Naive thymus-derived CD4-positive, alpha-beta T cell (primary cell): ENCODE results near the gene PTPRN2. TPM values are rescaled to one million over a fixed set of nuclear protein-coding genes. Genes with fewer than 3 reads are reported as not detected.

Experiments used
- ATAC-seq: fragments of 150-1000 bp; cut with Tn5 transposase; 2 replicates; pipeline ENCODE4 v1.10.0; 2021; ENCODE audit warnings: mild to moderate bottlenecking, moderate library complexity
- CTCF ChIA-PET: fragments of 350-600 bp; sonication (Branson Sonifier 250); formaldehyde crosslinking; loops from one replicate; lab custom pipeline; 2021; ENCODE audit warnings: antibody characterized with exemption; lab: Charles Lee
- POLR2A ChIA-PET: fragments of 350-600 bp; sonication (Branson Sonifier 250); formaldehyde crosslinking; loops from one replicate; lab custom pipeline; 2021; ENCODE audit warnings: antibody characterized with exemption, inconsistent platforms; lab: Charles Lee
- DNase-seq, 9 donors: peaks; one replicate each; pipeline versions ENCODE4 v3.0.0 to v3.0.0-alpha.2; 2020 to 2022; ENCODE audit warnings: mixed read lengths in 1 of 9
- H3K27ac ChIP-seq: one replicate; pipeline ENCODE4 v1.7.0; 2013; ENCODE audit warnings: mild to moderate bottlenecking, low read depth, low read length, moderate library complexity
- H3K27me3 ChIP-seq, 2 donors: one replicate each; pipeline ENCODE4 v1.7.0; 2013; ENCODE audit warnings: low read length in 2 of 2, mild to moderate bottlenecking in 2 of 2, moderate library complexity in 2 of 2; ENCODE audit not compliant: control insufficient read depth in 2 of 2, insufficient read depth in 2 of 2
- H3K36me3 ChIP-seq, 3 experiments: 1 replicate in 2 of 3; 2 replicates in 1 of 3; pipeline ENCODE4 v1.7.0; 2013; ENCODE audit warnings: low read length in 3 of 3, mild to moderate bottlenecking in 3 of 3, moderate library complexity in 1 of 3; ENCODE audit not compliant: insufficient read depth in 3 of 3, control insufficient read depth in 2 of 3
- H3K4me1 ChIP-seq, 2 donors: one replicate each; pipeline ENCODE4 v1.7.0; 2013; ENCODE audit warnings: low read length in 2 of 2, mild to moderate bottlenecking in 2 of 2, moderate library complexity in 1 of 2; ENCODE audit not compliant: control insufficient read depth in 2 of 2, insufficient read depth in 2 of 2
- H3K4me3 ChIP-seq: 2 replicates; pipeline ENCODE4 v1.7.0; 2013; ENCODE audit warnings: mild to moderate bottlenecking, low read length
- H3K9me3 ChIP-seq, 3 experiments: 1 replicate in 2 of 3; 2 replicates in 1 of 3; pipeline ENCODE4 v1.7.0; 2013; ENCODE audit warnings: low read length in 3 of 3; ENCODE audit not compliant: control insufficient read depth in 2 of 3
- H3K27ac Mint-ChIP-seq, 9 donors: one replicate each; pipeline ENCODE4 v1.8.0; 2020 to 2022; ENCODE audit warnings: mixed read lengths in 9 of 9, mild to moderate bottlenecking in 8 of 9, moderate library complexity in 5 of 9, inconsistent platforms in 2 of 9
- H3K27me3 Mint-ChIP-seq, 5 donors: one replicate each; pipeline ENCODE4 v1.8.0; 2021 to 2022; ENCODE audit warnings: mixed read lengths in 5 of 5, mild to moderate bottlenecking in 1 of 5
- H3K36me3 Mint-ChIP-seq, 5 donors: one replicate each; pipeline ENCODE4 v1.8.0; 2020 to 2022; ENCODE audit warnings: mixed read lengths in 5 of 5, mild to moderate bottlenecking in 3 of 5, inconsistent platforms in 1 of 5
- H3K4me1 Mint-ChIP-seq, 7 donors: one replicate each; pipeline ENCODE4 v1.8.0; 2020 to 2022; ENCODE audit warnings: mixed read lengths in 7 of 7, mild to moderate bottlenecking in 3 of 7, inconsistent platforms in 1 of 7
- H3K4me3 Mint-ChIP-seq, 10 donors: one replicate each; pipeline ENCODE4 v1.8.0; 2020 to 2022; ENCODE audit warnings: mild to moderate bottlenecking in 10 of 10, mixed read lengths in 10 of 10, moderate library complexity in 6 of 10, inconsistent platforms in 2 of 10
- H3K9me3 Mint-ChIP-seq, 11 donors: one replicate each; pipeline ENCODE4 v1.8.0; 2020 to 2022; ENCODE audit warnings: mixed read lengths in 11 of 11, mild to moderate bottlenecking in 4 of 11, inconsistent platforms in 1 of 11, moderate library complexity in 1 of 11
- intact Hi-C, 2 donors: fragments of 100-400 bp; cut with micrococcal nuclease; formaldehyde crosslinking; loops; one replicate each; pipeline ENCODE4 v1.15.1; 2023
- polyA plus RNA-seq, 2 donors: library from polyadenylated mRNA; unstranded; fragments of 300-500 nt; fragmentation: Illumina TruSeq; gene quantifications; one replicate each; pipeline ENCODE4 v1.2.3, GENCODE V29; 2021
- total RNA-seq, 6 experiments: library from RNA in 5 of 6; stranded (reverse) in 5 of 6; gene quantifications; 1 replicate in 5 of 6; 2 replicates in 1 of 6; pipeline ENCODE4 v1.2.3 and lab custom pipeline; 2021 to 2026

PTPRN2 gene
- total and polyA plus RNA-seq, 7 experiments from 2014 or later: 0.58 to 2.3 (median 1.4) TPM

GRCh38 chr7:158008267-158008666 is 579.4 kb downstream of the PTPRN2 start:
- H3K4me1 Mint-ChIP-seq: peaks cover 0 to 18% (median 7%) of the 10 kb centered on the region in 7 donors
- H3K27me3 Mint-ChIP-seq: peaks cover 0 to 3% (median 0%) of the 10 kb centered on the region in 5 donors
- H3K4me3 Mint-ChIP-seq: no peak overlapping the region
- no peaks in the 10 kb centered on the region for H3K36me3 ChIP-seq
- no peak for DNase-seq
- CTCF ChIA-PET: no interaction called here
- H3K9me3 Mint-ChIP-seq: no peaks in the 10 kb centered on the region
- H3K27ac ChIP-seq: no peak overlapping the region
- no peak for ATAC-seq
- no peaks in the 10 kb centered on the region for H3K4me1 ChIP-seq
- no peaks in the 10 kb centered on the region for H3K9me3 ChIP-seq
- H3K27ac Mint-ChIP-seq: no peak overlapping the region
- H3K36me3 Mint-ChIP-seq: no peaks in the 10 kb centered on the region
- no peak overlapping the region for H3K4me3 ChIP-seq
- intact Hi-C loops: loop anchor here in 1 of 2 donors (5.0 kb wide), 1 partner anchor 139 kb away; no protein-coding TSS in a partner anchor
- POLR2A ChIA-PET: no interaction called here
- no peaks in the 10 kb centered on the region for H3K27me3 ChIP-seq

GRCh38 chr7:158007697-158008257 is 579.8 kb downstream of the PTPRN2 start:
- Mint-ChIP-seq H3K9me3 (no peaks in the 10 kb centered on the region), H3K4me3 (no peak overlapping the region), H3K27ac (peak overlapping the region in 1 of 9 donors; percentile 4), H3K36me3 (no peaks in the 10 kb centered on the region), H3K27me3 (peaks cover 0 to 3% (median 0%) of the 10 kb centered on the region in 5 donors), H3K4me1 (peaks cover 0 to 18% (median 7%) of the 10 kb centered on the region in 7 donors)
- Histone ChIP-seq H3K27ac (no peak overlapping the region), H3K9me3 (no peaks in the 10 kb centered on the region), H3K27me3 (no peaks in the 10 kb centered on the region), H3K36me3 (no peaks in the 10 kb centered on the region), H3K4me3 (no peak overlapping the region), H3K4me1 (no peaks in the 10 kb centered on the region)
- CTCF ChIA-PET: no interaction called here
- DNase-seq (no peak), ATAC-seq (peak; percentile 30)
- intact Hi-C loops: loop anchor here in 1 of 2 donors (5.0 kb wide), 1 partner anchor 140 kb away; no protein-coding TSS in a partner anchor
- POLR2A ChIA-PET: no interaction called here

- H3K4me1 Mint-ChIP-seq: peaks cover 0 to 18% (median 7%) of the 10 kb centered on the region in 7 donors
- ChIA-PET POLR2A (no interaction called here), CTCF (no interaction called here)
- no peaks in the 10 kb centered on the region for H3K36me3 Mint-ChIP-seq
- H3K27me3 Mint-ChIP-seq: peaks cover 0 to under 1% (median 0%) of the 10 kb centered on the region in 5 donors
- Histone ChIP-seq H3K4me3 (no peak overlapping the region), H3K27ac (no peak overlapping the region), H3K9me3 (no peaks in the 10 kb centered on the region), H3K4me1 (no peaks in the 10 kb centered on the region), H3K27me3 (no peaks in the 10 kb centered on the region), H3K36me3 (no peaks in the 10 kb centered on the region)
- H3K9me3 Mint-ChIP-seq: no peaks in the 10 kb centered on the region
- intact Hi-C loops: loop anchor here in 1 of 2 donors (5.0 kb wide), 1 partner anchor 140 kb away; no protein-coding TSS in a partner anchor
- H3K4me3 Mint-ChIP-seq: peak overlapping the region in 1 of 10 donors; percentile 25
- H3K27ac Mint-ChIP-seq: peak overlapping the region in 1 of 9 donors; percentile 4
- DNase-seq (no peak), ATAC-seq (no peak)
Measured at GRCh38 chr7:158006841-158007696, 580.6 kb downstream of the PTPRN2 start.

GRCh38 chr7:158005531-158005930 is 582.1 kb downstream of the PTPRN2 start:
- ChIA-PET CTCF (no interaction called here), POLR2A (no interaction called here)
- Mint-ChIP-seq H3K4me3 (no peak overlapping the region), H3K36me3 (no peaks in the 10 kb centered on the region), H3K4me1 (peaks cover 0 to 7% (median 0%) of the 10 kb centered on the region in 7 donors), H3K27ac (no peak overlapping the region), H3K27me3 (no peaks in the 10 kb centered on the region), H3K9me3 (no peaks in the 10 kb centered on the region)
- intact Hi-C loops: loop anchor here in 1 of 2 donors (5.0 kb wide), 1 partner anchor 142 kb away; no protein-coding TSS in a partner anchor
- H3K27me3 ChIP-seq: no peaks in the 10 kb centered on the region
- DNase-seq: no peak
- H3K4me1 ChIP-seq: no peaks in the 10 kb centered on the region
- H3K27ac ChIP-seq: no peak overlapping the region
- no peaks in the 10 kb centered on the region for H3K9me3 ChIP-seq
- no peaks in the 10 kb centered on the region for H3K36me3 ChIP-seq
- no peak overlapping the region for H3K4me3 ChIP-seq
- ATAC-seq: no peak

- Mint-ChIP-seq H3K36me3 (no peaks in the 10 kb centered on the region), H3K27me3 (no peaks in the 10 kb centered on the region), H3K4me1 (peaks cover 0 to 6% (median 0%) of the 10 kb centered on the region in 7 donors), H3K27ac (no peak overlapping the region), H3K9me3 (no peaks in the 10 kb centered on the region), H3K4me3 (no peak overlapping the region)
- Histone ChIP-seq H3K4me3 (no peak overlapping the region), H3K4me1 (no peaks in the 10 kb centered on the region), H3K36me3 (no peaks in the 10 kb centered on the region), H3K9me3 (no peaks in the 10 kb centered on the region), H3K27ac (no peak overlapping the region), H3K27me3 (no peaks in the 10 kb centered on the region)
- POLR2A ChIA-PET: no interaction called here
- DNase-seq (no peak), ATAC-seq (no peak)
- CTCF ChIA-PET: no interaction called here
- intact Hi-C loops: no loop called here
Measured at GRCh38 chr7:158004123-158004490, 583.5 kb downstream of the PTPRN2 start.

GRCh38 chr7:158003441-158004122 is 584.0 kb downstream of the PTPRN2 start:
- Histone ChIP-seq H3K27me3 (no peaks in the 10 kb centered on the region), H3K4me3 (no peak overlapping the region), H3K9me3 (no peaks in the 10 kb centered on the region), H3K27ac (no peak overlapping the region), H3K4me1 (no peaks in the 10 kb centered on the region), H3K36me3 (no peaks in the 10 kb centered on the region)
- H3K4me3 Mint-ChIP-seq: no peak overlapping the region
- intact Hi-C loops: no loop called here
- CTCF ChIA-PET: no interaction called here
- H3K9me3 Mint-ChIP-seq: no peaks in the 10 kb centered on the region
- no peak overlapping the region for H3K27ac Mint-ChIP-seq
- no peaks in the 10 kb centered on the region for H3K36me3 Mint-ChIP-seq
- no peak for DNase-seq
- no peak for ATAC-seq
- POLR2A ChIA-PET: no interaction called here
- no peaks in the 10 kb centered on the region for H3K27me3 Mint-ChIP-seq
- peaks cover 0 to 2% (median 0%) of the 10 kb centered on the region in 7 donors for H3K4me1 Mint-ChIP-seq
